HG02884 (cell line): Measurements from ENCODE around the gene CUL9.

Experiments used
- ATAC-seq: cut with Tn5 transposase; IDR thresholded peaks from one replicate; pipeline ENCODE4 v1.9.1; 2021; ENCODE audit warnings: mild to moderate bottlenecking, moderate library complexity; ENCODE audit not compliant: unreplicated experiment

The CUL9 gene

GRCh38 chr6:43254138-43254817 lies 72.3 kb downstream of the CUL9 start:
- no peak for ATAC-seq

GRCh38 chr6:43254846-43255245 lies 72.8 kb downstream of the CUL9 start:
- no peak for ATAC-seq

GRCh38 chr6:43255408-43256054 lies 73.5 kb downstream of the CUL9 start:
- no peak for ATAC-seq

- ATAC-seq = no peak
Observed at GRCh38 chr6:43256670-43257366, 74.8 kb downstream of the CUL9 start.

GRCh38 chr6:43257367-43258145 lies 75.6 kb downstream of the CUL9 start:
- no peak for ATAC-seq

GRCh38 chr6:43258180-43258579 lies 76.2 kb downstream of the CUL9 start:
- ATAC-seq = no peak

- no peak for ATAC-seq
Observed at GRCh38 chr6:43258807-43259686, 77.1 kb downstream of the CUL9 start.

- ATAC-seq = no peak
Observed at GRCh38 chr6:43260791-43261190, 78.8 kb downstream of the CUL9 start.

- no peak for ATAC-seq
Observed at GRCh38 chr6:43261198-43261597, 79.2 kb downstream of the CUL9 start.

- no peak for ATAC-seq
Observed at GRCh38 chr6:43262000-43262779, 80.2 kb downstream of the CUL9 start.

- ATAC-seq = no peak
Observed at GRCh38 chr6:43262780-43263313, 80.9 kb downstream of the CUL9 start.

GRCh38 chr6:43263314-43264178 lies 81.5 kb downstream of the CUL9 start:
- ATAC-seq = no peak

- no peak for ATAC-seq
Observed at GRCh38 chr6:43264599-43265145, 82.7 kb downstream of the CUL9 start.

GRCh38 chr6:43265564-43265963 lies 83.6 kb downstream of the CUL9 start:
- ATAC-seq = no peak

- no peak for ATAC-seq
Observed at GRCh38 chr6:43267619-43268354, 85.8 kb downstream of the CUL9 start.

- no peak for ATAC-seq
Observed at GRCh38 chr6:43268355-43268700, 86.3 kb downstream of the CUL9 start.

GRCh38 chr6:43268782-43269272 lies 86.8 kb downstream of the CUL9 start:
- ATAC-seq = no peak
